Measurements from ENCODE around the gene PCDH19. TPM values are rescaled to one million over a fixed set of nuclear protein-coding genes. Genes with fewer than 3 reads are reported as not detected.

Gene PCDH19
- total and polyA plus RNA-seq, 2 donors (not counting 1 experiment from before 2014, with no cell fraction given): under 0.01 to 0.05 TPM

DNA sequence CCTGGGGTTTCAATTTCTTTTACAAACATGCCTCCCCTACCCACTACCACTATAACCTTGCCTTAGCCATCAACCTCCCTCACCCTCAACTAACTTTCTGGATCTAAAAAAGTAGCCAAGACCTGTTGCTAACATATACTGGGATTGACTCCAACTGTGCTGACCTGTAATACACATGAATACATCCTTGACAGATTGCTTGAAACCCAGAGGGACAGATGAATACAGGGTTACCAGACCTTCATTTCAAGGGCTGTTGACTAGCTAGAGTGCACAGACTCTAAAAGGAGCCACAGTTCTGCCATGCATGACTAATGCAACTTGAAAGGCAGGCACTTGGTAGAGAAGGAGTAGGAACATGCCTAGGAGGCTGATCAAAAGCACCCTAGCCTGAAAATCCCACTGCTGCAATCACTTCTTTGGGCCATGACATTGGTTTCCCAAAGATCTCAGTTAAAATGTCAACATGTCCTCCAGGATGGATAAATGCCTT lies 121.0 kb downstream of the PCDH19 start:
- Histone ChIP-seq H3K9me3 (ENCODE audit: control insufficient read depth, insufficient read depth, low read depth, low read length) (no peaks in the 10 kb centered on the region), H3K27ac (ENCODE audit: insufficient read depth, low read length) (no peak overlapping the region), H3K4me2 (ENCODE audit: extremely low read depth, insufficient read depth, low read length) (no peak overlapping the region), H3K4me1 (ENCODE audit: control insufficient read depth, extremely low read depth, insufficient read depth, low read length) (no peaks in the 10 kb centered on the region), H3K9ac (ENCODE audit: insufficient read depth, low read length) (no peak overlapping the region), H4K20me1 (ENCODE audit: control insufficient read depth, extremely low read depth, insufficient read depth, low read length) (no peaks in the 10 kb centered on the region), H2AFZ (ENCODE audit: low read length) (no peak overlapping the region), H3K27me3 (ENCODE audit: control insufficient read depth, insufficient read depth, low read length) (no peaks in the 10 kb centered on the region), H3K36me3 (ENCODE audit: control insufficient read depth, insufficient read depth, low read length) (no peaks in the 10 kb centered on the region), H3K4me3 (replicated peaks in 1 of 4; ENCODE audit: control extremely low read depth in 1 of 4, insufficient read depth in 1 of 4, low read depth in 3 of 4, low read length in 4 of 4) (no peak overlapping the region), H3K79me2 (ENCODE audit: control insufficient read depth, insufficient read depth, low read length) (no peaks in the 10 kb centered on the region)
- no peak for TF ChIP-seq CTCF (conservative IDR thresholded peaks at IDR 0.05 in 1 of 2, IDR thresholded peaks at IDR 0.05 in 1 of 2; ENCODE audit: low read depth in 1 of 2, low read length in 2 of 2)
- no peak for TF ChIP-seq EZH2 (IDR thresholded peaks at IDR 0.05; ENCODE audit: low read length, missing control alignments)
- no peak for DNase-seq (ENCODE audit: low read depth in 2 of 2)

GRCh38 chrX:100277231-100277630 lies 132.8 kb downstream of the PCDH19 start:
- DNase-seq (ENCODE audit: low read depth in 2 of 2): no peak
- H3K79me2 ChIP-seq (ENCODE audit: control insufficient read depth, insufficient read depth, low read length): no peaks in the 10 kb centered on the region
- no peaks in the 10 kb centered on the region for H3K4me1 ChIP-seq (ENCODE audit: control insufficient read depth, extremely low read depth, insufficient read depth, low read length)
- no peak overlapping the region for H2AFZ ChIP-seq (ENCODE audit: low read length)
- H3K27ac ChIP-seq (ENCODE audit: insufficient read depth, low read length): no peak overlapping the region
- H3K9me3 ChIP-seq (ENCODE audit: control insufficient read depth, insufficient read depth, low read depth, low read length): no peaks in the 10 kb centered on the region
- H3K4me3 ChIP-seq (replicated peaks in 1 of 4; ENCODE audit: control extremely low read depth in 1 of 4, insufficient read depth in 1 of 4, low read depth in 3 of 4, low read length in 4 of 4): no peak overlapping the region
- no peaks in the 10 kb centered on the region for H3K36me3 ChIP-seq (ENCODE audit: control insufficient read depth, insufficient read depth, low read length)
- no peak overlapping the region for H3K4me2 ChIP-seq (ENCODE audit: extremely low read depth, insufficient read depth, low read length)
- H4K20me1 ChIP-seq (ENCODE audit: control insufficient read depth, extremely low read depth, insufficient read depth, low read length): no peaks in the 10 kb centered on the region
- TF ChIP-seq CTCF (conservative IDR thresholded peaks at IDR 0.05 in 1 of 2, IDR thresholded peaks at IDR 0.05 in 1 of 2; ENCODE audit: low read depth in 1 of 2, low read length in 2 of 2) (no peak), EZH2 (IDR thresholded peaks at IDR 0.05; ENCODE audit: low read length, missing control alignments) (no peak)
- no peaks in the 10 kb centered on the region for H3K27me3 ChIP-seq (ENCODE audit: control insufficient read depth, insufficient read depth, low read length)
- no peak overlapping the region for H3K9ac ChIP-seq (ENCODE audit: insufficient read depth, low read length)

- no peak for DNase-seq (ENCODE audit: low read depth in 2 of 2)
- Histone ChIP-seq H3K4me1 (ENCODE audit: control insufficient read depth, extremely low read depth, insufficient read depth, low read length) (no peaks in the 10 kb centered on the region), H3K9ac (ENCODE audit: insufficient read depth, low read length) (no peak overlapping the region), H3K9me3 (ENCODE audit: control insufficient read depth, insufficient read depth, low read depth, low read length) (no peaks in the 10 kb centered on the region), H3K79me2 (ENCODE audit: control insufficient read depth, insufficient read depth, low read length) (no peaks in the 10 kb centered on the region), H3K4me2 (ENCODE audit: extremely low read depth, insufficient read depth, low read length) (no peak overlapping the region), H3K36me3 (ENCODE audit: control insufficient read depth, insufficient read depth, low read length) (no peaks in the 10 kb centered on the region), H2AFZ (ENCODE audit: low read length) (no peak overlapping the region), H4K20me1 (ENCODE audit: control insufficient read depth, extremely low read depth, insufficient read depth, low read length) (no peaks in the 10 kb centered on the region), H3K27me3 (ENCODE audit: control insufficient read depth, insufficient read depth, low read length) (no peaks in the 10 kb centered on the region), H3K4me3 (replicated peaks in 1 of 4; ENCODE audit: control extremely low read depth in 1 of 4, insufficient read depth in 1 of 4, low read depth in 3 of 4, low read length in 4 of 4) (no peak overlapping the region), H3K27ac (ENCODE audit: insufficient read depth, low read length) (no peak overlapping the region)
- no peak for TF ChIP-seq CTCF (conservative IDR thresholded peaks at IDR 0.05 in 1 of 2, IDR thresholded peaks at IDR 0.05 in 1 of 2; ENCODE audit: low read depth in 1 of 2, low read length in 2 of 2)
- TF ChIP-seq EZH2 (IDR thresholded peaks at IDR 0.05; ENCODE audit: low read length, missing control alignments): no peak
Measured at GRCh38 chrX:100274916-100275315, 135.2 kb downstream of the PCDH19 start.
